NOMO-1 treated with dmso at 0.1 percent for 144 hours (cell line): ENCODE measurements around the gene MYCBP2.
"Not testable (repeated sequence)": the region's sequence is repeated elsewhere in the genome, so short reads cannot be mapped to it uniquely, and the experiment has no call there.

Experiments
- DNase-seq: peaks from one replicate; lab custom pipeline; 2025; ENCODE audit not compliant: unreplicated experiment; lab: John Stamatoyannopoulos, UW

The MYCBP2 gene

GRCh38 chr13:77034881-77035280 is 292.0 kb downstream of the MYCBP2 start:
- no peak for DNase-seq

DNA sequence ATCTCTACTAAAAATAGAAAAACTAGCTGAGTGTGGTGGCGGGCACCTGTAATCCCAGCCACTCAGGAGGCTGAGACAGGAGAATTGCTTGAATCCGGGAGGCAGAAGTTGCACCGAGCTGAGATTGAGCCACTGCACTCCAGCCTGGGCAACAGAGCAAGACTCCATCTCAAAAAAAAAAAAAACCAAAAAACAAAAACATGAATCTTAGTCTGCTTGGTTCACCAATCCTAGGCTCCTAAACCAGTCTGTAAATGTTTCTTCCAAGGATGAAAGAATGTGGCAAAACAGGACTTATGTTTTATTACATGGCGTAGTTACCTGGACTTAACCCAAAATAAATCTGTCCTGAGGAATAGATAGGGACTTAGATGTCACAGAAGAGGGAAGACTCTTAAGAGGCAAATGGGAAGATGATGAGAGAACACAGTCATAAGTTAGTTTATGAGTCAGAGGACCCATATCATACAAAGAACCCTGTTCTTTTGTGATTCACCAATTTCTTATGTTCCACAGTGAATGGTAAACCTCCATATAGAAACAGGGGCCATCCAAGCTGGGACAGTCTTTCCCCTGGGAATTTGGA is 293.1 kb downstream of the MYCBP2 start:
- no peak for DNase-seq

- no peak for DNase-seq
Measured at GRCh38 chr13:77031656-77032243, 295.1 kb downstream of the MYCBP2 start.

DNA sequence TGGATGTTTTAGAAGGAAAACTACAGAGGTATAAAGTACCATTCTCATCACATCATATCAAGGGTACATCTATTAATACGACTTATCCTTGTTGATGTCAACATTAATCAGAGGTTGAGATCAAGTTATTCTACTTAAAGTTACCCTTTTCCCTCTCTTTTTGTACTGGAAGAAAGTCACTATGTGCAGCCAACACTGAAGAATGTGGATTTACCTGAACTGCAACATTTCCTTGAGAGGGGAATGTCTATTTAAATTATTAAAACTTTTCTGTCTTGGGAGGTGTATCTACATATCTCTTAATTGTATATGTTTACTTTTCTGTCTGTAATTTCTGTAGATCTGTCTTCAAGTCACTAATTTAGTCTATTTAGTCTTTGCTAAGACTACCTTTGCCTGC is 297.5 kb downstream of the MYCBP2 start:
- no peak for DNase-seq

- DNase-seq: no peak
Measured at GRCh38 chr13:77028202-77028601, 298.7 kb downstream of the MYCBP2 start.

GRCh38 chr13:77026861-77027621 is 299.9 kb downstream of the MYCBP2 start, which contains the start of gene FBXL3:
Gene FBXL3, minus strand, starts transcription at chr13:77027159. Its CDS starts 5,299 bp downstream, at chr13:77021860.
- DNase-seq: peak; percentile 65

- peak; percentile 83 for DNase-seq
Measured at GRCh38 chr13:77026255-77026860, 300.5 kb downstream of the MYCBP2 start.

DNA sequence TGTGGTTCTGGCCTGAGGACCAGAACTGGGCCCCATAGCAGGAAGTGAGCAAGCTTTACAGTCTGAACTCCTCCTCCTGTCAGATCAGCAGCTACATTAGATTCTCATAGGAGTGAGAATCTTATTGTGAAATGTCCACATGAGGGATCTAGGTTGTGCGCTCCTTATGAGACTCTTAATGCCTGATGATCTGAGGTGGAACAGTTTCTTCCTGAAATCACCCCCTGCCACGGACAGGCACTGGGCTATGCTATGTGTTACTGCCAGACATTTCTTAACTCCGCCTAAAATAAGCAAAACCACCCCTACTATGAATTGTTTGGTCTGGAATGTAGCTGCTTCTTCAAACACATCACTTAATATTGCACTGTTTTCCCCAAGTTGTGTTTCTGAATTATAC is 304.6 kb downstream of the MYCBP2 start:
- DNase-seq: no peak

GRCh38 chr13:77019756-77020155 is 307.1 kb downstream of the MYCBP2 start:
- DNase-seq: no peak

DNA sequence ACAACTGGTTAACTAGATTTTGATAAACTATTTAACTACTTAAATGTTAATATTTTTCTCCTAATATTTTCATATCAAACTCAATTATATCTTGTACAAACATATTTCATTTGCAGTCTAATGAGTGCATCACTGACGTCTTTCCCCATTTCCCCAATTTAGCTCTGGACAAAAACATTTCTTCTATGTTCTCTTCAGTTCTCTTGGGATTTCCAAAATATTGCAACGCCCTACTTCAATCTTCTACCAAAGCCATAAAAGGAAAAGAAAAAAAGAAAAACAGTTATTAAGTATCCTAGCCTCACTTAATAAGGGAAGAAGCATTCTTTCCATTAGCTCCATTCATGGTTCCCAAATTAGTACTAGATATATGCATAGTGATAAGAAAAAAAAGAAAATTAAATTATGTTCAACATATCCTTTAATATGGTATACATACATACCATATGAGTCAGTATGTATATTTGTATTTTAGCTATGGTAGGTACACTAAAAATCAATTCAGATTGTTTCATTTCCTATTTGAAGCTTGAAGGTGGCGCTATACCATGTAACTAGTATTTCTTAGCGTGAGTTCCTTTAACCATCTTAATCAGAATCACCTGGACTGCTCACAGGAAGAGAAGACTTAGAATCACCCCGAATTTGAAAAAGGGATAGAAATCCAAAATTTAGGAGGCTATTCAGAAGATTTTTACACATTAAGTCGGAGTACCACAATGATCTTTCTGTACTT is 309.8 kb downstream of the MYCBP2 start:
- DNase-seq: no peak

DNA sequence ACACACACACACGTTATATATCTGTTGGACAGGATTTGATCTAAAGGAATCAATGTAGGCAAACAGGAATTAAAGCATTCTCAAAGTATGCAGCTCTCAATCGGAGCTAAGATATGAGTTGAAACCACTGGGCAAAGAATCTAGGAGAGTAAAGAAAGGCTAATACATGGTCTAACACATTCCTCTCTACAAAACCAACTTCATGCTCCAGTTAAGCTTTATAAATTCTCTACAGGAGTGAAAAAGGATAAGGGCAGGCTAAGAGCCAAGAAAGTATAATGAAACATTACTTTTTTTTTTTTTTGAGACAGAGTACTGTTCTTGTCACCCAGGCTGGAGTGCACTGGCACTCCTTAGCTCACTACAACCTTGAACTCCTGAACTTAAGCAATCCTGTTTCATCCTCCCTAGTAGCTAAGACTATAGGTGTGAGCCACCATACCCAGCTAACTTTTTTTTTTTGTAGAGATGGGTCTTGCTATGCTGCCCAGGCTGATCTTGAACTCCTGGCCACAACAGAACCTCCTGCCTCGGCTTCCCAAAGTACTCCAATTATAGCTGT is 310.6 kb downstream of the MYCBP2 start:
- DNase-seq: no peak

- no peak for DNase-seq
Measured at GRCh38 chr13:77014906-77015685, 311.8 kb downstream of the MYCBP2 start.

DNA sequence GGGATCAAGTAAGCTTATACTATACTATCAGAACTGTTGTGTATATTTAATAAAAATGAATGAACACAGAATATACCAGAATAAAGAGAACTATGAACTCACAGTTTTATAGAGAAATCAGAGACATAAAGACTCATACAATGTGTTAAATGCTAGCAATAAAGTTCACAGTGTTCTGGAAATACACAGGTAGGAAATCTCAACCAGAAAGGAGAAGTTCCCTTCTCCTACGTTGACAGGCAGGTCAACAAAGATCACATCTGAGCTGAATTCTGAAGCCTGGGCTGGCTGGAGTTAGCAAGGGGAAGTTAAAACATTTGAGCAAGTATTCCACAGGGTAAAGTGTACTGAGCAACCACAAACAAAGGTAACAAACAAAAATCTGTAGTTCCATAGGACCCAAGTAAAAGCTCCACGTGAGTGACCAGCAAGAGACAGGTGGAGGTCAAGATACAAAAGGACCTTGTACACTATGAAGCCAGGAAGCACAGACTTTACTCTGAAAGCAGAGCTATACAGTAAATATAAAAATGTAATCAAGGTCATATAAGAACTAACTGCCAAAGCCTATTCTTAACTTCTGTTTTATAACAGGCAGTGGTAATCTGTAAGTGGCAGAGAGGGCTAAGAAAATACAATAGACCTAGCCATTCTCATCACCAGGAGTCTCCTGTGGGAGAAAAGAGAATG is 312.9 kb downstream of the MYCBP2 start:
- no peak for DNase-seq

DNA sequence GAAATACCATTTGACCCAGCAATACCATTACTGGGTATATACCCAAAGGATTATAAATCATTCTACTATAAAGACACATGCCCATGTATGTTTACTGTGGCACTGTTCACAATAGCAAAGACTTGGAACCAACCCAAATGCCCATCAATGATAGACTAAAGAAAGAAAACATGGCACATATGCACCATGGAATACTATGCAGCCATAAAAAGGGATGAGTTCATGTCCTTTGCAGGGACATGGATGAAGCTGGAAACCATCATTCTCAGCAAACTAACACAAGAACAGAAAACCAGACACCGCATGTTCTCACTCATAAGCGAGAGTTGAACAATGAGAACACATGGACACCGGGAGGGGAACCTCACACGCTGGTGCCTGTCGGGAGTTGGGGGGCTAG is 317.2 kb downstream of the MYCBP2 start:
- DNase-seq: not testable (repeated sequence)

GRCh38 chr13:77009011-77009410 is 317.9 kb downstream of the MYCBP2 start:
- no peak for DNase-seq

GRCh38 chr13:77008337-77008736 is 318.6 kb downstream of the MYCBP2 start:
- DNase-seq: not testable (repeated sequence)

DNA sequence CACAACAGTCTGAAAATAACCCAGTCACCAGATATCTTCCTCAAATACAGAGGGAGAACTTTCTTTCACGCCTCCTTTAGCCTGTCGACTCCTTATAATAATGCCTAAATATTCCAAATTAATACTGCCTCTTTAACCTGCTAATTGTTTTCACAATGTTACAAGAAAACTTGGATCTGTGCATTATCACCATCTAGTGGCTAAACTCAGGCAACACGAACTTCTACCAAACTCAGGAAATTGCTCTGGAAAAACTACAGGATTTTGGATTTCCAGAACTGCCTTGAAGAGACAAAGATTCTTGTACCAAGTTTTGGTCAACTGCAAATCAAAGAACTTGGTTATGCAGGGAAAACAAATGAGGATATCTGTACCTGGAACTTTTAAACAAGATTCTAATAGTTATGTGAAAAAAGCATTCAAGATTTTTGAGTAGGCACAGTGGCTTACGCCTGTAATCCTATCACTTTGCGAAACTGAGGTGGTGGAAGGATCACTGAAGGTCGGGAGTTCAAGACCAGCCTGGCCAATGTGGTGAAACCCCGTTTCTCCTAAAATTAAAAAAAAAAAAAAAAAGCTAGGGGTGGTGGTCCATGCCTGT is 324.2 kb downstream of the MYCBP2 start:
- DNase-seq: no peak

DNA sequence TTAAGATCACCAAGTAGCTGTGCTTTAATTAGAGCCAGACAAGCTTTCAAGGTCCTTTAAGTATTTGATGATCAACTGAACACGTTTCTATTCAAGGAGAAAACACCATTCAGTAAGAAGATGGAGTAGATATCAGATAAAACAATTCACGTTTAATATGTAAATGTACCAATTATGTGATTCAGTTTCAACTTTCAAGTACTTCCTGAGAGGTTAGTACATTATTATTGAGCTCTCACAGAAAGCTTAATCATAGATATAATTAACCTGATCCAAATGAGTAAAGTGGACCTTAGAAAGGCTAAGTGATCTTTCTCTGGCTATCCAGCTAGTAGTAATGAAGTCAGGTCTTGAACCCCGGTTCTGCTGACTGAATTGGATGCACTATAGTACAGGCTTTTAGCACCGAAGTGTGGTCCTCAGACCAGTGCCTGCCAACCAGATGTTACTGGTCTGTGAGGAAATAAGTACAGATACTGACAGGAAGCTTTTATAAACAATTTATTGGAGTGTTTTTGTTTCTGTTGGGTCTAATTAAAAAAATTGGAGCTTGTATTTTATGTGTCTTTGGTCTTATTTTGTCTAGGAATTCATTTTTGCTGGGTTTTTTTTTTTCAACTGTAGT is 324.8 kb downstream of the MYCBP2 start:
- no peak for DNase-seq

DNA sequence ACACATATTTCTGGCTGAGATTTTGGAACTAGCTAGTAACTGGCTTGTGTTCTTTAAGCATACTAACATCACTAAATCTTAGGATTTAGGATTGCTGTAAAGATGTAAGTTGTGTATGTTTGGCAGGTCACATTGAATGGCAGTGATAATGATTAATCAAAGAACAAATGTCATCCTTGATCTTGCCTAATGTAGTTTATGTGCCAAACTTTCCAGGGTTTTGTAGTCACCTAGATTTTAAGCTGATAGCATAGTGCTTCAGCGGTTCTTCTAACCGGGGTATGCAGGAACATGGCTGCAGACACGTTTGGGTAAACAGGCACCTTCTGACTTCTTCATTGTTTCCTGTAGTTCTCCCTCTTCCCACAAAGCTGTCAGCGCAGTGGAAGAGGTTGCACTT is 325.4 kb downstream of the MYCBP2 start:
- DNase-seq: no peak
